T-helper 17 cell (primary cell): Measurements from ENCODE around the gene KLHL40. TPM values are rescaled to one million over a fixed set of nuclear protein-coding genes. Genes with fewer than 3 reads are reported as not detected.

Experiments used
- ATAC-seq: fragments of 150-1000 bp; cut with Tn5 transposase; 2 replicates; pipeline ENCODE4 v1.10.0; 2021; ENCODE audit warnings: mild to moderate bottlenecking, moderate library complexity
- DNase-seq, 3 donors: peaks; one replicate each; pipeline versions ENCODE4 v3.0.0 to v3.0.0-alpha.2; 2020 to 2021
- H3K9me3 ChIP-seq: one replicate; pipeline ENCODE4 v1.7.0; 2013; ENCODE audit warnings: low read length, mild to moderate bottlenecking; ENCODE audit not compliant: control insufficient read depth, poor library complexity, severe bottlenecking
- H3K27ac Mint-ChIP-seq: one replicate; pipeline ENCODE4 v1.8.0; 2022; ENCODE audit warnings: mild to moderate bottlenecking, moderate library complexity, mixed read lengths
- H3K27me3 Mint-ChIP-seq: one replicate; pipeline ENCODE4 v1.8.0; 2022; ENCODE audit warnings: mixed read lengths
- H3K36me3 Mint-ChIP-seq: one replicate; pipeline ENCODE4 v1.8.0; 2022; ENCODE audit warnings: low read depth, mixed read lengths
- H3K4me1 Mint-ChIP-seq: one replicate; pipeline ENCODE4 v1.8.0; 2022; ENCODE audit warnings: mild to moderate bottlenecking, mixed read lengths
- H3K4me3 Mint-ChIP-seq: one replicate; pipeline ENCODE4 v1.8.0; 2022; ENCODE audit warnings: mild to moderate bottlenecking, moderate library complexity, mixed read lengths
- total RNA-seq, 4 donors: library from RNA in 2 of 4; stranded (reverse) in 2 of 4; gene quantifications; one replicate each; pipeline ENCODE4 v1.2.3 and lab custom pipeline; 2022 to 2026

Gene KLHL40
- total RNA-seq, 2 donors from 2014 or later, result not detected

GRCh38 chr3:42739401-42740158 is 54.2 kb downstream of the KLHL40 start:
- DNase-seq (no peak), ATAC-seq (no peak)
- H3K9me3 ChIP-seq, result no peaks in the 10 kb centered on the region
- Mint-ChIP-seq H3K4me3 (no peak overlapping the region), H3K4me1 (peaks cover 4% of the 10 kb centered on the region), H3K27me3 (no peaks in the 10 kb centered on the region), H3K36me3 (no peaks in the 10 kb centered on the region), H3K27ac (peak overlapping the region; percentile 37)

GRCh38 chr3:42741796-42742195 is 56.5 kb downstream of the KLHL40 start:
- Mint-ChIP-seq H3K4me1 (peaks cover 5% of the 10 kb centered on the region), H3K27ac (no peak overlapping the region), H3K4me3 (no peak overlapping the region), H3K27me3 (no peaks in the 10 kb centered on the region), H3K36me3 (no peaks in the 10 kb centered on the region)
- ATAC-seq (no peak), DNase-seq (no peak)
- H3K9me3 ChIP-seq, result no peaks in the 10 kb centered on the region

Other genes starting within 250 kb of the KLHL40 start
- 10 to 100 TPM; 33.4 to 72.9 TPM for gene VIPR1, start 182.9 kb upstream of the KLHL40 start, total RNA-seq
- gene SEC22C, start 103.6 kb upstream of the KLHL40 start, total RNA-seq, result 10 to 100 TPM; 83.2 to 84.5 TPM
- 10 to 100 TPM; 42.7 to 49.1 TPM for gene SS18L2, start 94.7 kb upstream of the KLHL40 start, total RNA-seq
- 100 to 1,000 TPM; 240 to 241 TPM for gene NKTR, start 84.9 kb upstream of the KLHL40 start, total RNA-seq
- 1 to 10 TPM in 1 of 2 donors, under 1 TPM in 1; 0.89 to 1.1 TPM for gene ZBTB47, start 31.8 kb upstream of the KLHL40 start, total RNA-seq
- gene HHATL, start 17.3 kb downstream of the KLHL40 start, total RNA-seq, result not detected
- gene CCDC13, start 87.7 kb downstream of the KLHL40 start, total RNA-seq, result under 1 TPM in 1 of 2 donors, not detected in 1; 0.94 TPM
- 10 to 100 TPM; 20.7 to 29.2 TPM for gene HIGD1A, start 119.0 kb downstream of the KLHL40 start, total RNA-seq
- gene ACKR2, start 123.9 kb downstream of the KLHL40 start, total RNA-seq, result under 1 TPM; 0.10 to 0.35 TPM
- not detected for gene CYP8B1, start 190.3 kb downstream of the KLHL40 start, total RNA-seq
- gene ZNF662, start 220.6 kb downstream of the KLHL40 start, total RNA-seq, result 1 to 10 TPM in 1 of 2 donors, under 1 TPM in 1; 0.94 to 1.4 TPM